Astrocyte of the cerebellum (primary cell): ENCODE results near the gene ENGASE.

ENCODE experiments used
- DNase-seq: peaks from one replicate; pipeline ENCODE4 v3.0.0-alpha.2; 2011; ENCODE audit warnings: low read depth
- H3K4me3 ChIP-seq: 2 replicates; pipeline ENCODE4 v1.5.1; 2011; ENCODE audit warnings: mild to moderate bottlenecking, low read depth, low read length, moderate library complexity
- CTCF ChIP-seq: IDR thresholded peaks from 2 replicates; pipeline ENCODE4 v1.5.1; 2012; ENCODE audit warnings: low read length, low read depth, moderate library complexity, mild to moderate bottlenecking; ENCODE audit errors: missing control alignments
- in situ Hi-C: cut with HindIII; loops from 2 replicates; pipeline ENCODE4 v1.10.0; 2017; ENCODE audit warnings: low sequenced_read_pairs

ENGASE gene

DNA sequence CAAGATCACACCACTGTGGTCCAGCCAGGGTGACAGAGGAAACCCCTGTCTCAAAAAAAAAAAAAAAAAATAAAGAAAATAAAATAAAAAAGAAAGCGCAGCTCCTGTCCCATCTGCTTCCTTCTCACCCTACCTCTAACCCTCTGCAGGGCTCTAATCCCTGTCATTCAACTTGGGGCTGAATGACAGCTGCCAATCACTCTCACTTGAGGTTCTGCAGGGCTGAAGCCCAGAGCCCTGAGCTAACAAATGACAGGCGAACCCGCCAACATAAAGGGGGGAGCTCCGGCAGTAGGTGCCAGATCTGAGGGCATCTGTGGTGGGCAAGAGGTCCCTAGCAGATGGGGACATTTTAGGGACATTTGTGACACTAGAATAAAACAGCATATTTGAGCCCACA, 44.3 kb downstream of the ENGASE start:
- H3K4me3 ChIP-seq, result no peak overlapping the region
- in situ Hi-C loops, result no loop called here

DNA sequence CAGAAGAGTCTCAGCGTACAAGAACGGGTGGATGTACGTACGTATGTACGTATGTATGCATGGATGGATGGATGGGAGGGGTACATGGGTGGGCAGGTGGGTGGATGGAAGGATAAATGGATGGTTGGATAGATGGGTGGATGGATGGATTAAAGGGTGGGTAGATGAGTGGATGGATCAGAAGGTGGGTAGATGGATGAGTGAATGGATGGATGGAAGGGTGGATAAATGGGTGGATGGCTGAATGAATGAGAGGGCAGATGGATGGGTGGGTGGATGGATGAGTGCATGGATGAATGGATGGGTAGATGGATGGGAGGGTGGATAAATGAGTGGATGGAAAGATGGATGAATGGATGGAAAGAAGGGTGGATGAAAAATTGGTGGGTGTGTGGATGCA, 45.6 kb downstream of the ENGASE start:
- DNase-seq, result no peak
- no peak for TF ChIP-seq CTCF
- no peak overlapping the region for H3K4me3 ChIP-seq
- in situ Hi-C loops, result no loop called here

More for the DNA sequence above, 44.3 kb downstream of the ENGASE start:
- no peak for TF ChIP-seq CTCF
- no peak for DNase-seq

DNA sequence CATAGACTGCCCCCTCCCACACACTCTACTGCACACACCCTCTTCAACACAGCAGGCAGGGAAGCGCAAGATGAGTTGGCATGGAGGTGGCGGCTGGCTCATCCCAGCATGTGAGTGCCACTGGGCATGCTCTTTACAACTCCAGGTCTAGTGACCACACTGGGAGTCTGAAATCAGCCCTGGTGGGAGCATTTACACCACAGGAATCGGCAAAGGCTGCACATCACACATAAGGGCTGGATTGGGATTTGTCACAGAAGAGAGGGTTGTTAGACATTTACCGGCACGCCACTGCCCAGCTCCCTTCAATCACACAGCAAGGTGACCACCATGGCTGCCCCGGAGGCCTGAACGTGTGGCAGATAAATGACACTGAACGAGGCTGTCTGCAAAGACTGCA, 49.4 kb downstream of the ENGASE start:
- no peak for TF ChIP-seq CTCF
- in situ Hi-C loops, result no loop called here
- no peak for DNase-seq
- H3K4me3 ChIP-seq, result no peak overlapping the region

- TF ChIP-seq CTCF, result no peak
- H3K4me3 ChIP-seq, result no peak overlapping the region
- in situ Hi-C loops, result no loop called here
- DNase-seq, result no peak
These were observed 50.0 kb downstream of the ENGASE start for GRCh38 chr17:79124513-79125209.

DNA sequence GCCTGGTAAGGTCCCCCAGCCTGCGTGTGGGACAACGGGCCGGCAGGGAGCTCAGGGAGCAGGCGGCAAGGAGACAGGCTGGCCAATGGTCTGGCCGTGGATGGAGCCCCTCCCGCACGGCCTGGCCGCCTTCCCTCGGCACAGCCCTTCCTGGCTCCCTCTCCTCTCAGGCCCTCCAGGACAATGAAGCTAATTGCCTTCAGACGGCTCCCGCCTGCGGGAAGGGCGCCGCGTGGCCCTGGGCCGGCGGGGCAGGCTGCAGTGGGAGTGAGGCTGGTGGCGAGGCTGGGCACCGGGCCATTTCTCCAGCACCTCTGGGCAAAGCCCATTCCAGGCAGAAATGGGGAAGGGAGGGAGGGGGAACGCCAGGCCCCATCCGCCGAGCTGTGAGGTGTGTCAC, 50.9 kb downstream of the ENGASE start:
- in situ Hi-C loops, result no loop called here
- TF ChIP-seq CTCF, result no peak
- DNase-seq, result no peak
- H3K4me3 ChIP-seq, result no peak overlapping the region

- no peak overlapping the region for H3K4me3 ChIP-seq
- in situ Hi-C loops, result no loop called here
- no peak for TF ChIP-seq CTCF
- DNase-seq, result no peak
These were observed 51.5 kb downstream of the ENGASE start for GRCh38 chr17:79126139-79126538.
